DMS79 treated with DMSO at 0.1 percent for 48 hours (cell line): ENCODE measurements around the gene METTL14.

Experiments used
- DNase-seq: peaks from one replicate; lab custom pipeline; 2025; lab: John Stamatoyannopoulos, UW

The METTL14 gene

DNA sequence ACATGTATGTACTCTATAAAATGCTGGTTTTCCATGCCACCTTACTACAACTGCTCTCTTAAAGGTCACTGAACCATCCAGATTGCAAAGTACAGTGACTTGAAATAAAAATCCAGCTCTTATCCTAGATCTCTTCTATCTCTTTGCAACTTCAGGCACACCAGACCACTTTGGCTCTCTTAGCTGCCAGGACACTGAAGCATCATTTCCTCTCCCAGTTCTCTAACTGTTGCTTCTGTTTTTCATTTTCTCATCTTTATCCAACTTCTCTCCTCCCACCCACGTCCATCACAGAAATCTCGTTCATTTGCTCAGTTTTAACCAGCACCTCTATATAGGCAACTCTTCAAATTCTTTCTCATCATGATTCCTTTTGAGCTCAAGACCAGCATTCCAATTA lies 74.3 kb downstream of the METTL14 start:
- no peak for DNase-seq

DNA sequence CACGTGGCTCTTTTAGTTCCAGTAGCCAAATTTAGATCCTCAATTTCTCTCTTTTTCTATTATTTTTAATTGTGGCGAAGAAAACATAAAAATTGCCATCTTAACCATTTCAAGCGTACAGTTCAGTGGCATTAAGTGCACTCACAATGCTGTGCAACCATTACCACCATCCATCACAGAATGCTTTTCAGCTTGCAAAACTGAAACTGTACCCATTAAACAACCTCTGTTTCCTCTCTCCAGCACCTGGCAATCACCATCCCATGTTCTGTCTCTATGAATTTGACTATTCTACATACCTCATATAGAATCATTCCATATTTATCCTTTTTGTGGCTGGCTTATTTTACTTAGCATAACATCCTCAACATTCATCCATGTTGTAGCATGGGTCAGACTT lies 74.9 kb downstream of the METTL14 start:
- DNase-seq: no peak

DNA sequence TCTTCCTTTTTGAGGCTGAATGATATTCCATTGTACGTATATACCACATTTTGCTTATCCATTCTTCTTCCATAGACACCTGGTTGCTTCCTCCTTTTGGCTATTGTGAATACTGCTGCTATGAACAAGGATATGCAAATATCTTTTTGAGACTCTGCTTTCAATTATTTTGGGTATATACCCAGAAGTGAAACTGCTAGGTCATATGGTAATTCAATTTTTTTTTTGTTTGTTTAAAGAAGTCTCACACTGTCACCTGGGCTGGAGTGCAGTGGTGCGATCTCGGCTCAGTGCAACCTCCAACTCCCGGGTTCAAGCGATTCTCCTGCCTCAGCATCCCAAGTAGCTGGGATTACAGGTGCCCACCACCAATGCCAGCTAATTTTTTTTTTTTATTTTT lies 75.3 kb downstream of the METTL14 start:
- DNase-seq: no peak

DNA sequence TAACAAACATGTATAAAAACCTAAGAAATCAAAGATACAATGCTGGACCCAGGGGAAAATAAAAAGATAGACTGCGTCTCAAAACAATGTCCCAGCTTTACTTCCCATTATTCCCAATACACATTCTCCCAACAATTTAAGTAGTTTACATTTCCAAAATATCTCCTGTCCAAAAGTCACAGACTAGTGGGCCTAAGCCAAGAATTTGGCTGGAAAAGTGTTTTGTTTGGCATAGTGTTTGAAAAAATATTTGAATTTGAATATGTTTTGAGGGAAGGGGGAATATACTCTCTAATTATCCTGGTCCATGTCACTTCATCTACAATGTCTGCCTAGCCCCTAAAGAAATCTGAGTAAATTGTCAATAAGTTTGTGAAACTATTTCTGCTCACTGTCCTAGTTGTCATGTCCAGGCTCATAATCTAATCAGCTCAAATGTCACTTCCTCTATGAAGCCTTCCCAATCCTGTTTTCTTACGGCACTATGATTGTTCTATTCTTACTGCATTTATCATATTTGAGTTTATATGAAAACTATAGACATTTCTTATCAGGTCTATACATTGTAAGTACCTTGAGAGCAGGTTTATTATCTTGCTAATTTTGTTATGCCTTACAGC lies 76.3 kb downstream of the METTL14 start:
- DNase-seq: no peak

DNA sequence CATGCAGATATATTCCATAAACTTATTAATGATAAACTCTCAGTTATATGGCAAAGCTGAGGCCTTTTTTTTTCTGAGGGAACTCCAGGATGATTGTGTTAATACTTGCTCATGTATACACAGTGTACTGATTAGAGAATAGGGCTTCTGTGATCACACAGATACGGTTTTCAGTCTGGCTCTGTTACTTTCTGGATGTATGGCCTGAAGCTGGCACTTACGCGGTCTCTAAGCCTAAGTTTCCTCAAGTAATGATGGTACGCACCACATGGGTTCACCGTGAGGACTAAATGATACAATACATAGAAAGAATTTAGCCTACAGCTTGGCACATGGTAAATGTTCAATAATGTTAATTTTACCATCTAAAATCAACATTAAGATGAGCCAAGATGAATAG lies 77.0 kb downstream of the METTL14 start:
- no peak for DNase-seq

DNA sequence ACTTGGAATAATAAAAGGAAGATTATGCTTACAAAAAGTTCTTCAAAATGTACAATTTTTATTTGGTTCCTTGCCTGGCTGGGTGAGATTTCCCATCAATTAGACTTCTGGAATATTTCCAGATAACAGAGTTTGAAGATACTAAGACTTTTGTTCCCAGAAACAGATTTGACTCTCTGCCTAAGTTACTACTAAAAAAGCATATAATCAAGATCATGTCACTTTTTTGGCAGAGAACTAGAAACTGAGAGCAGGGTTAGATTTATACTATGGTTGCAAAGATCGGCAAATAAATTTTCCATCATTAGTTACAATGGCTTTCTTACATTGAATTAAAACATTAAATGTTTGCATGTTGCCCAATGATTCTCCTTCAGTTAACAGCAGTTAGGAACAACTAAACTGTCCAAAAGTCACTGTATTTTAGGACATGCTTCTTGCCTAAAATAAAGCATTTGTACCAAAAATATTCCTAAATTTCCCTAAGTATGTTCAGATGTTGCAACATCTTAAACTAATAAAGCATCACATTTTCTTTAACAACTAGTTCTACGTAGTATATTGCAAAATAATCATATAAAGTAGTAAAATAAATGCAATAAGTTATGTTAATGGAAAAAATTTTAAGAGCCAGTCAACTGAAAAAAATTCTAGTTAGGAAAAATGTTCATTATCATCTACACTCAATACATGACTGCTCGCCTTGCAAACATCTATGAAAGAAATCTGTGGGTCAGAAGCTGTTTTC lies 77.7 kb downstream of the METTL14 start:
- DNase-seq: no peak
